Mesendoderm (in vitro differentiated cells): ENCODE measurements around the gene ZNF296.
A peak's percentile ranks its signal among the peaks of the same experiment; 100 is the strongest.

Source experiments
- DNase-seq: peaks from one replicate; pipeline ENCODE4 v3.0.0; 2013
- H2AK5ac ChIP-seq: 2 replicates; pipeline ENCODE4 v1.6.1; 2013; ENCODE audit warnings: low read length, inconsistent platforms
- H2BK120ac ChIP-seq: 2 replicates; pipeline ENCODE4 v1.6.1; 2013; ENCODE audit warnings: low read depth, mild to moderate bottlenecking, low read length, moderate library complexity, mixed read lengths
- H2BK15ac ChIP-seq: replicated peaks from 2 replicates; pipeline ENCODE4 v1.6.1; 2013; ENCODE audit warnings: low read depth, mild to moderate bottlenecking, moderate library complexity
- H2BK5ac ChIP-seq: 2 replicates; pipeline ENCODE4 v1.6.1; 2013; ENCODE audit warnings: low read length, inconsistent platforms
- H3K18ac ChIP-seq: 2 replicates; pipeline ENCODE4 v1.6.1; 2013; ENCODE audit warnings: mild to moderate bottlenecking, low read length, mixed read lengths
- H3K23ac ChIP-seq: one replicate; pipeline ENCODE4 v1.6.1; 2013; ENCODE audit warnings: low read length
- H3K27ac ChIP-seq: 2 replicates; pipeline ENCODE4 v1.5.1; 2013; ENCODE audit warnings: low read depth, mild to moderate bottlenecking, inconsistent platforms, low read length, moderate library complexity
- H3K27me3 ChIP-seq: 2 replicates; pipeline ENCODE4 v1.6.1; 2013; ENCODE audit warnings: low read length, control low read depth, mild to moderate bottlenecking, inconsistent platforms; ENCODE audit not compliant: insufficient read depth, poor library complexity
- H3K36me3 ChIP-seq: 2 replicates; pipeline ENCODE4 v1.6.1; 2013; ENCODE audit warnings: low read length, inconsistent platforms; ENCODE audit not compliant: control insufficient read depth, insufficient read depth
- H3K4ac ChIP-seq: one replicate; pipeline ENCODE4 v1.6.1; 2013; ENCODE audit warnings: low read depth, mild to moderate bottlenecking, low read length, moderate library complexity
- H3K4me1 ChIP-seq: 2 replicates; pipeline ENCODE4 v1.6.1; 2013; ENCODE audit warnings: low read depth, low read length, inconsistent platforms; ENCODE audit not compliant: control insufficient read depth
- H3K4me2 ChIP-seq: 2 replicates; pipeline ENCODE4 v1.6.1; 2013; ENCODE audit warnings: low read length
- H3K4me3 ChIP-seq: 2 replicates; pipeline ENCODE4 v1.5.1; 2013; ENCODE audit warnings: mild to moderate bottlenecking, low read length
- H3K56ac ChIP-seq: one replicate; pipeline ENCODE4 v1.6.1; 2013; ENCODE audit warnings: low read length
- H3K79me1 ChIP-seq: 2 replicates; pipeline ENCODE4 v1.6.1; 2013; ENCODE audit warnings: low read length, inconsistent platforms
- H3K79me2 ChIP-seq: 2 replicates; pipeline ENCODE4 v1.6.1; 2013; ENCODE audit warnings: mild to moderate bottlenecking, low read length; ENCODE audit not compliant: control insufficient read depth, insufficient read depth
- H3K9ac ChIP-seq: 2 replicates; pipeline ENCODE4 v1.6.1; 2013; ENCODE audit warnings: low read length, inconsistent platforms
- H4K5ac ChIP-seq: one replicate; pipeline ENCODE4 v1.6.1; 2013; ENCODE audit warnings: low read length
- H4K8ac ChIP-seq: one replicate; pipeline ENCODE4 v1.6.1; 2013; ENCODE audit warnings: low read depth, mild to moderate bottlenecking, control low read depth, low read length, moderate library complexity
- WGBS: extraction: QIAGEN DNeasy Blood & Tissue Kit; methylation state at CpG from one replicate; pipeline ENCODE4 v1.1.7; 2013; ENCODE audit warnings: low lambda C conversion rate, missing lambda C conversion rate; ENCODE audit not compliant: insufficient coverage; ENCODE audit errors: extremely low coverage; 5-methylcytosine and 5-hydroxymethylcytosine counted together

The ZNF296 gene

GRCh38 chr19:45094707-45095106 lies 18.4 kb upstream of the ZNF296 start:
- no peak overlapping the region for H2BK5ac ChIP-seq
- H3K27ac ChIP-seq, result no peak overlapping the region
- peaks cover 67% of the 10 kb centered on the region for H3K79me2 ChIP-seq
- H3K18ac ChIP-seq, result no peak overlapping the region
- DNase-seq, result no peak
- H3K36me3 ChIP-seq, result no peaks in the 10 kb centered on the region
- H3K27me3 ChIP-seq, result no peaks in the 10 kb centered on the region
- H4K5ac ChIP-seq, result no peak overlapping the region
- no peak overlapping the region for H3K56ac ChIP-seq
- H2BK120ac ChIP-seq, result no peak overlapping the region
- peaks cover 4% of the 10 kb centered on the region for H3K4me1 ChIP-seq
- H3K23ac ChIP-seq, result no peak overlapping the region
- H3K79me1 ChIP-seq, result peaks cover 36% of the 10 kb centered on the region
- no CpG with 5 or more reads among the region's 5 CpGs for WGBS
- H3K9ac ChIP-seq, result no peak overlapping the region
- H2AK5ac ChIP-seq, result no peak overlapping the region
- no peak overlapping the region for H3K4me3 ChIP-seq
- H4K8ac ChIP-seq, result no peak overlapping the region
- H3K4me2 ChIP-seq, result no peak overlapping the region
- H2BK15ac ChIP-seq, result no peak overlapping the region
- H3K4ac ChIP-seq, result no peak overlapping the region

- Histone ChIP-seq H2BK120ac (no peak overlapping the region), H3K18ac (no peak overlapping the region), H3K56ac (peak overlapping the region; percentile 96), H3K9ac (peak overlapping the region; percentile 93), H3K4me2 (peak overlapping the region; percentile 100), H3K23ac (no peak overlapping the region), H3K79me2 (peaks cover 61% of the 10 kb centered on the region), H3K4me3 (no peak overlapping the region), H2AK5ac (no peak overlapping the region), H4K8ac (no peak overlapping the region), H3K36me3 (no peaks in the 10 kb centered on the region), H4K5ac (no peak overlapping the region), H2BK5ac (no peak overlapping the region), H3K79me1 (peaks cover 33% of the 10 kb centered on the region), H3K27me3 (no peaks in the 10 kb centered on the region), H3K4me1 (peaks cover 4% of the 10 kb centered on the region), H3K4ac (no peak overlapping the region), H3K27ac (no peak overlapping the region), H2BK15ac (no peak overlapping the region)
- no CpG with 5 or more reads among the region's 9 CpGs for whole genome bisulfite sequencing
- no peak for DNase-seq
Observed at GRCh38 chr19:45094137-45094536, 17.9 kb upstream of the ZNF296 start.

- H4K5ac ChIP-seq, result no peak within 1 kb of the TSS
- H4K8ac ChIP-seq, result no peak within 1 kb of the TSS
- no peak within 1 kb of the TSS for H2BK15ac ChIP-seq
- peak within 1 kb of the TSS; percentile 64 for H3K4ac ChIP-seq
- peak; percentile 99 for DNase-seq
- H2BK120ac ChIP-seq, result no peak within 1 kb of the TSS
- peak within 1 kb of the TSS; percentile 81 for H3K4me3 ChIP-seq
- peak within 1 kb of the TSS; percentile 93 for H3K9ac ChIP-seq
- peak within 1 kb of the TSS; percentile 59 for H2AK5ac ChIP-seq
- no peaks in the 10 kb centered on the region for H3K27me3 ChIP-seq
- peak within 1 kb of the TSS; percentile 81 for H3K18ac ChIP-seq
- peaks cover 3% of the 10 kb centered on the region for H3K4me1 ChIP-seq
- peak within 1 kb of the TSS; percentile 75 for H2BK5ac ChIP-seq
- H3K4me2 ChIP-seq, result peak within 1 kb of the TSS; percentile 100
- H3K23ac ChIP-seq, result no peak within 1 kb of the TSS
- peaks cover 26% of the 10 kb centered on the region for H3K79me1 ChIP-seq
- peak within 1 kb of the TSS; percentile 75 for H3K27ac ChIP-seq
- no CpG with 5 or more reads among the region's 103 CpGs for WGBS
- peak within 1 kb of the TSS; percentile 96 for H3K56ac ChIP-seq
- H3K36me3 ChIP-seq, result no peaks in the 10 kb centered on the region
- peaks cover 50% of the 10 kb centered on the region for H3K79me2 ChIP-seq
Observed at GRCh38 chr19:45092747-45093678, 16.7 kb upstream of the ZNF296 start, which contains the start of gene PPP1R37. PPP1R37 (plus strand) TSS chr19:45093179; CDS start chr19:45093326, 147 bp downstream.

- no peak overlapping the region for H3K18ac ChIP-seq
- H3K4me3 ChIP-seq, result peak overlapping the region; percentile 53
- peak overlapping the region; percentile 96 for H3K56ac ChIP-seq
- H3K27me3 ChIP-seq, result no peaks in the 10 kb centered on the region
- peak overlapping the region; percentile 71 for H4K5ac ChIP-seq
- H3K4me2 ChIP-seq, result peak overlapping the region; percentile 96
- H3K27ac ChIP-seq, result peak overlapping the region; percentile 48
- peaks cover 1% of the 10 kb centered on the region for H3K4me1 ChIP-seq
- DNase-seq, result peak; percentile 99
- no peak overlapping the region for H2AK5ac ChIP-seq
- no peak overlapping the region for H2BK120ac ChIP-seq
- H2BK15ac ChIP-seq, result no peak overlapping the region
- H4K8ac ChIP-seq, result no peak overlapping the region
- H3K4ac ChIP-seq, result no peak overlapping the region
- H2BK5ac ChIP-seq, result no peak overlapping the region
- H3K79me1 ChIP-seq, result peaks cover 19% of the 10 kb centered on the region
- no CpG with 5 or more reads among the region's 64 CpGs for WGBS
- H3K9ac ChIP-seq, result peak overlapping the region; percentile 78
- peaks cover 33% of the 10 kb centered on the region for H3K79me2 ChIP-seq
- H3K36me3 ChIP-seq, result no peaks in the 10 kb centered on the region
- H3K23ac ChIP-seq, result no peak overlapping the region
Observed at GRCh38 chr19:45091031-45091923, 15.0 kb upstream of the ZNF296 start.

GRCh38 chr19:45090606-45091005 lies 14.3 kb upstream of the ZNF296 start:
- Histone ChIP-seq H2BK120ac (no peak overlapping the region), H4K5ac (no peak overlapping the region), H3K79me1 (peaks cover 16% of the 10 kb centered on the region), H3K4me3 (no peak overlapping the region), H3K4me1 (peaks cover 2% of the 10 kb centered on the region), H3K18ac (no peak overlapping the region), H3K4ac (no peak overlapping the region), H3K79me2 (peaks cover 28% of the 10 kb centered on the region), H3K23ac (no peak overlapping the region), H3K36me3 (no peaks in the 10 kb centered on the region), H3K4me2 (no peak overlapping the region), H3K56ac (no peak overlapping the region), H2BK5ac (no peak overlapping the region), H3K9ac (no peak overlapping the region), H3K27me3 (no peaks in the 10 kb centered on the region), H2AK5ac (no peak overlapping the region), H4K8ac (no peak overlapping the region), H2BK15ac (no peak overlapping the region), H3K27ac (no peak overlapping the region)
- DNase-seq, result no peak
- no CpG with 5 or more reads among the region's 5 CpGs for WGBS
